Testis (tissue), 3 donors: ENCODE results near the gene AMN. TPM values are rescaled to one million over a fixed set of nuclear protein-coding genes. Genes with fewer than 3 reads are reported as not detected.

Experiments
- DNase-seq: peaks from one replicate; pipeline ENCODE4 v3.0.0-alpha.2; 2019
- H3K27ac ChIP-seq, 2 donors: fragments of 200-600 bp; sonication (generic); one replicate each; pipeline ENCODE4 v1.5.1; 2019
- H3K27me3 ChIP-seq: fragments of 200-600 bp; sonication (generic); one replicate; pipeline ENCODE4 v1.5.1; 2019
- H3K36me3 ChIP-seq: fragments of 200-600 bp; sonication (generic); one replicate; pipeline ENCODE4 v1.5.1; 2017; ENCODE audit warnings: low read depth; ENCODE audit errors: missing control alignments
- H3K4me1 ChIP-seq: fragments of 200-600 bp; sonication (generic); one replicate; pipeline ENCODE4 v1.5.1; 2019
- H3K4me3 ChIP-seq, 2 donors: fragments of 200-600 bp; sonication (generic); one replicate each; pipeline ENCODE4 v1.5.1; 2017 to 2019
- H3K9me3 ChIP-seq: fragments of 200-600 bp; sonication (generic); one replicate; pipeline ENCODE4 v1.5.1; 2017
- CTCF ChIP-seq, 3 experiments: fragments of 450-650 bp in 2 of 3; fragments of 200-600 bp in 1 of 3; sonication (generic) in 1 of 3; IDR thresholded peaks; one replicate each; pipeline ENCODE4 v1.5.1; 2016 to 2019; ENCODE audit warnings: antibody characterized with exemption in 3 of 3, mild to moderate bottlenecking in 2 of 3, moderate library complexity in 1 of 3
- POLR2A ChIP-seq: fragments of 450-650 bp; IDR thresholded peaks from one replicate; pipeline ENCODE4 v1.6.1; 2017; ENCODE audit warnings: antibody characterized with exemption, mild to moderate bottlenecking, moderate library complexity
- WGBS, 2 donors: methylation state at CpG; one replicate each; pipeline ENCODE4 v1.1.5; 2018; 5-methylcytosine and 5-hydroxymethylcytosine counted together
- intact Hi-C: fragments of 100-400 bp; cut with DNase I; formaldehyde crosslinking; loops from one replicate; pipeline ENCODE4 v1.15.1; 2023; ENCODE audit warnings: low total_unique reads
- polyA plus RNA-seq: library from polyadenylated mRNA; stranded (reverse); fragments of 350-450 nt; fragmentation: Illumina TruSeq; extraction: RNeasy Lipid Tissue Mini Kit (QIAGEN cat#74804); gene quantifications from one replicate; pipeline ENCODE4 v1.2.3, GENCODE V29; 2014; ENCODE audit warnings: low read depth, low replicate concordance; ENCODE audit not compliant: insufficient read depth
- total RNA-seq, 2 donors: library from RNA; depleted of rRNA; stranded (reverse); fragments of >200 nt; gene quantifications; one replicate each; pipeline ENCODE4 v1.2.3, GENCODE V29; 2016

The AMN gene
- total and polyA plus RNA-seq, 3 donors from 2014 or later = 3.0 to 4.6 (median 3.0) TPM

- Histone ChIP-seq H3K27ac (no peak overlapping the region), H3K4me1 (no peaks in the 10 kb centered on the region), H3K27me3 (no peaks in the 10 kb centered on the region), H3K9me3 (no peaks in the 10 kb centered on the region), H3K4me3 (no peak overlapping the region), H3K36me3 (no peaks in the 10 kb centered on the region)
- intact Hi-C loops = loop anchor here (10.0 kb wide), 1 partner anchor 223 kb away; no protein-coding TSS in a partner anchor
- WGBS, 2 donors = 58 to 73% methylated on average over 10 to 12 of the region's 12 CpGs
- peak; percentile 80 for DNase-seq
- TF ChIP-seq CTCF (IDR thresholded peaks at IDR 0.05) (peak in 2 of 3 experiments; percentile 52 to 54), POLR2A (no peak)
These were observed 4.8 kb upstream of the AMN start for GRCh38 chr14:102917469-102918211.

DNA sequence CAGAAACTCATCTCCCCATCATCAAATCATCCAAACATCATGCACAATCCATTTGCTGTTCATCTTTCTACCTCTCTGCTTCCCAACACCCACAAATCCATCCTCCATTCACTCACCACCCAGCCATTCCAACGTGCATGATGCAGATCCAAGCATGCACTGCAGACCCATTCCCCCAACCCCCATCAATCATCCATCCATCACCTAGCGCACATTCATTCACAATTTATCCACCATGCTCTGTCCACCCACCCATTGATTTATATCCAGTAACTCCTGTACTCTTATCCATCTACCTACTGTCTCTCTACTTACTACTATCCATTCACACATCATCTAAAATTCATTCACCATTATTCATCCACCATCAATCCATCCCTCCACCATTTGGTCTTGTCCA lies 4.0 kb upstream of the AMN start:
- Histone ChIP-seq H3K27me3 (no peaks in the 10 kb centered on the region), H3K36me3 (no peaks in the 10 kb centered on the region), H3K9me3 (no peaks in the 10 kb centered on the region), H3K4me3 (no peak overlapping the region), H3K27ac (no peak overlapping the region), H3K4me1 (peaks cover 5% of the 10 kb centered on the region)
- intact Hi-C loops = loop anchor here (10.0 kb wide), 1 partner anchor 224 kb away; no protein-coding TSS in a partner anchor
- no peak for TF ChIP-seq CTCF (IDR thresholded peaks at IDR 0.05)
- TF ChIP-seq POLR2A = no peak
- 56 to 61% methylated on average over 2 of the region's 2 CpGs for WGBS, 2 donors
- DNase-seq = no peak

- TF ChIP-seq CTCF (IDR thresholded peaks at IDR 0.05) (no peak), POLR2A (no peak)
- intact Hi-C loops = loop anchor here (10.0 kb wide), 1 partner anchor 146 kb away; the partner anchor contains the start of gene TRAF3
- DNase-seq = no peak
- 86 to 90% methylated on average over 5 of the region's 5 CpGs for WGBS, 2 donors
- H3K4me3 ChIP-seq = no peak overlapping the region
- no peaks in the 10 kb centered on the region for H3K36me3 ChIP-seq
- no peak overlapping the region for H3K27ac ChIP-seq
- H3K9me3 ChIP-seq = no peaks in the 10 kb centered on the region
- no peaks in the 10 kb centered on the region for H3K27me3 ChIP-seq
- peaks cover 5% of the 10 kb centered on the region for H3K4me1 ChIP-seq
These were observed 2.0 kb upstream of the AMN start for GRCh38 chr14:102920273-102920997.

GRCh38 chr14:102920998-102921304 lies 1.5 kb upstream of the AMN start:
- Histone ChIP-seq H3K4me1 (peaks cover 5% of the 10 kb centered on the region), H3K36me3 (no peaks in the 10 kb centered on the region), H3K27me3 (no peaks in the 10 kb centered on the region), H3K9me3 (no peaks in the 10 kb centered on the region), H3K27ac (no peak overlapping the region), H3K4me3 (no peak overlapping the region)
- no peak for DNase-seq
- TF ChIP-seq POLR2A (no peak), CTCF (IDR thresholded peaks at IDR 0.05) (no peak)
- WGBS, 2 donors = 96 to 97% methylated on average over 1 of the region's 1 CpG
- intact Hi-C loops = loop anchor here (10.0 kb wide), 1 partner anchor 146 kb away; the partner anchor contains the start of gene TRAF3
